Ovary (tissue), 9 donors: Measurements from ENCODE around the gene USP10. TPM values are rescaled to one million over a fixed set of nuclear protein-coding genes. Genes with fewer than 3 reads are reported as not detected.

Source experiments
- DNase-seq, 5 donors: peaks; one replicate each; pipeline ENCODE4 v3.0.0-alpha.2; 2019 to 2020
- H3K27ac ChIP-seq, 2 donors: fragments of 200-600 bp; one replicate each; pipeline versions ENCODE4 v1.5.1 to v1.8.0; 2019 to 2022
- H3K27me3 ChIP-seq: fragments of 200-600 bp; one replicate; pipeline ENCODE4 v1.8.0; 2022
- H3K36me3 ChIP-seq: fragments of 200-600 bp; sonication (generic); one replicate; pipeline ENCODE4 v1.5.1; 2019
- H3K4me1 ChIP-seq: one replicate; pipeline ENCODE4 v1.8.1; 2013; ENCODE audit warnings: mild to moderate bottlenecking, moderate library complexity; ENCODE audit not compliant: insufficient read depth
- H3K4me3 ChIP-seq: fragments of 200-600 bp; sonication (generic); one replicate; pipeline ENCODE4 v1.5.1; 2017
- H3K9me3 ChIP-seq, 2 donors: fragments of 200-600 bp in 1 of 2; sonication (generic) in 1 of 2; one replicate each; pipeline versions ENCODE4 v1.5.1 to v1.8.1; 2013 to 2019; ENCODE audit warnings: mild to moderate bottlenecking in 1 of 2, moderate library complexity in 1 of 2
- EP300 ChIP-seq: sonication (generic); formaldehyde crosslinking; IDR thresholded peaks from one replicate; pipeline ENCODE4 v1.6.1; 2017; ENCODE audit warnings: antibody characterized with exemption
- POLR2A ChIP-seq: fragments of 450-650 bp; IDR thresholded peaks from one replicate; pipeline ENCODE4 v1.6.1; 2017; ENCODE audit warnings: antibody characterized with exemption, mild to moderate bottlenecking, moderate library complexity
- WGBS, 3 donors: extraction: QIAGEN DNeasy Blood & Tissue Kit in 1 of 3; methylation state at CpG; one replicate each; pipeline versions ENCODE4 v1.1.5 to v1.1.7; 2013 to 2017; 5-methylcytosine and 5-hydroxymethylcytosine counted together
- intact Hi-C, 4 donors: fragments of 100-400 bp; cut with DNase I; formaldehyde crosslinking; loops; one replicate each; pipeline versions ENCODE4 v1.11.0 to v1.15.1; 2022 to 2023
- polyA plus RNA-seq, 2 donors: library from polyadenylated mRNA; stranded (reverse); fragments of 200-250 nt in 1 of 2; fragments of 350-450 nt in 1 of 2; fragmentation: Illumina TruSeq in 1 of 2; extraction: RNeasy Lipid Tissue Mini Kit (QIAGEN cat#74804) in 1 of 2; gene quantifications; one replicate each; pipeline ENCODE4 v1.2.3, GENCODE V29; 2013 to 2014
- total RNA-seq, 7 donors: library from RNA; depleted of rRNA in 2 of 7; stranded (reverse); fragments of >200 nt in 2 of 7; fragmentation: NEBNext Ultra II Directional in 3 of 7; extraction: Animal tissue kit (Norgen Biotek cat#: 25700) in 3 of 7; gene quantifications; one replicate each; pipeline versions ENCODE4 v1.1.0 to v1.2.4, GENCODE V29; 2016 to 2023
- TF ChIP-seq, protein P1 (sequence below), 3 donors: fragments of 450-650 bp in 2 of 3; fragments of 200-600 bp in 1 of 3; IDR thresholded peaks; one replicate each; pipeline versions ENCODE4 v1.5.1 to v1.8.0; 2016 to 2022; ENCODE audit warnings: antibody characterized with exemption in 3 of 3, mild to moderate bottlenecking in 1 of 3
- donor health status: DM: no; HTN: no; CAD: no; lungs with moderate emphysema.
- donor health status: DM: no; HTN: no; CAD: no.
- donor health status: Bipolar disorder and iron deficiency.
- donor health status: DM: yes; HTN: yes; CAD: no.
- donor health status: DM: no; HTN: no; CAD: no.
- donor health status: DM: yes; HTN: yes; CAD: no.

Gene USP10
- total and polyA plus RNA-seq, 9 donors, result 24.6 to 98.8 (median 71.4) TPM

DNA sequence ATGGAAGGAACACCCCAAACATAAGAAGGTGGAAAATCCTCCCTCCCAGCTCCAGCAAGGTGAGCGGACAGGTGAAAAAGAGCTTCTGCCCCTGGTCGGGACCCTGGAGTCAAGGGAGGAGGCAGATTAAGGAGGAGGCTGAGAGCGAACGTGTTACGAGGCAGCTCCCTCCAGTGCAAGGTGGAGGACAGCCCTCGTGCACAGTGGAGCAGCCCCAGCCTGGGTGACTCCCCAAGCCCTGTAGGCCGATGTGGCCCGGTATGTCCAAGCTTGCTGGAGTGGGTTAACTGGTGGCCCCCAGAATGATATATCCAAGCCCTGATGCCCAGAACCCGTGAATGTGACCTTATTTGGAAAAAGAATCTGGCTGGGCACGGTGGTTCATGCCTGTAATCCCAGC, 104.5 kb downstream of the USP10 start:
- intact Hi-C loops, result no loop called here
- no peaks in the 10 kb centered on the region for H3K27me3 ChIP-seq
- no peaks in the 10 kb centered on the region for H3K9me3 ChIP-seq
- TF ChIP-seq EP300, result no peak
- TF ChIP-seq POLR2A, result no peak
- TF ChIP-seq, protein P1, sequence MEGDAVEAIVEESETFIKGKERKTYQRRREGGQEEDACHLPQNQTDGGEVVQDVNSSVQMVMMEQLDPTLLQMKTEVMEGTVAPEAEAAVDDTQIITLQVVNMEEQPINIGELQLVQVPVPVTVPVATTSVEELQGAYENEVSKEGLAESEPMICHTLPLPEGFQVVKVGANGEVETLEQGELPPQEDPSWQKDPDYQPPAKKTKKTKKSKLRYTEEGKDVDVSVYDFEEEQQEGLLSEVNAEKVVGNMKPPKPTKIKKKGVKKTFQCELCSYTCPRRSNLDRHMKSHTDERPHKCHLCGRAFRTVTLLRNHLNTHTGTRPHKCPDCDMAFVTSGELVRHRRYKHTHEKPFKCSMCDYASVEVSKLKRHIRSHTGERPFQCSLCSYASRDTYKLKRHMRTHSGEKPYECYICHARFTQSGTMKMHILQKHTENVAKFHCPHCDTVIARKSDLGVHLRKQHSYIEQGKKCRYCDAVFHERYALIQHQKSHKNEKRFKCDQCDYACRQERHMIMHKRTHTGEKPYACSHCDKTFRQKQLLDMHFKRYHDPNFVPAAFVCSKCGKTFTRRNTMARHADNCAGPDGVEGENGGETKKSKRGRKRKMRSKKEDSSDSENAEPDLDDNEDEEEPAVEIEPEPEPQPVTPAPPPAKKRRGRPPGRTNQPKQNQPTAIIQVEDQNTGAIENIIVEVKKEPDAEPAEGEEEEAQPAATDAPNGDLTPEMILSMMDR (IDR thresholded peaks at IDR 0.05), result no peak
- H3K27ac ChIP-seq, result no peak overlapping the region
- DNase-seq, result no peak
- no peak overlapping the region for H3K4me3 ChIP-seq
- no peaks in the 10 kb centered on the region for H3K36me3 ChIP-seq
- WGBS, 3 donors, result 87 to 91% (median 89%) methylated on average over 10 of the region's 10 CpGs
- no peaks in the 10 kb centered on the region for H3K4me1 ChIP-seq

DNA sequence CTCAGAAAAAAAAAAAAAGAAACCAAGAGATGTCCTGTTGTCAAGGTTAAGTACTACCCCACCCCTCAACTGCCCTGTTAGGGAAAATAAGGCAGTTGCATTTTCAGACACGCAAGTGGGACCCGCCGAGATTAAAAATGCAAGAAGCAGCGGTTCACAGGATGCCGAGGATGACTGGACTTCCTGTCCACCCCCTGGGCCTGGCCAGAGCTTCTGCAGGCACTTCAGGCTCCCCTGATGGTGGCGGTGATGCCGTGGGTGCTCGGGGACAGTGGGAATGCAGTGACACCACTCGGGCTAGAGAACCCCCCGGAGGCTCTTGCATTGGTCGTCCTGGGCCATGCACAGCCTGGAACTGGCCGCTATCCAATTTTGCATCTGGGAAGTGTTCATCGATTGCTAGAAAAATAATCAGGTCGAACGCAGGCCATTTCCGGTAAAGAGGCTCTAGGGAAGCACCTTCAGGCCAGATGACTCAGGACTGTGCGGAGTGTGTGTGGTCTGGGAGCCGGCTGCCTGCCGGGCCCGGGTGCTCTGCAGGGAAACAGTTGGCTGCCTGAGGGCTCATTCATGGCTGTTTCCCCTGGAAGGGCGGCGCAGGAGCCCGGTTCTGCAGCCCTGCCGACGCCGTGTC, 106.6 kb downstream of the USP10 start:
- Histone ChIP-seq H3K27ac (no peak overlapping the region), H3K9me3 (no peaks in the 10 kb centered on the region), H3K4me1 (no peaks in the 10 kb centered on the region), H3K4me3 (no peak overlapping the region), H3K36me3 (no peaks in the 10 kb centered on the region), H3K27me3 (no peaks in the 10 kb centered on the region)
- TF ChIP-seq POLR2A (no peak), EP300 (no peak)
- TF ChIP-seq, protein P1 (IDR thresholded peaks at IDR 0.05), result no peak
- intact Hi-C loops, result no loop called here
- 54 to 71% (median 59%) methylated on average over 25 to 26 of the region's 26 CpGs for WGBS, 3 donors
- peak in 1 of 5 donors; percentile 17 for DNase-seq

DNA sequence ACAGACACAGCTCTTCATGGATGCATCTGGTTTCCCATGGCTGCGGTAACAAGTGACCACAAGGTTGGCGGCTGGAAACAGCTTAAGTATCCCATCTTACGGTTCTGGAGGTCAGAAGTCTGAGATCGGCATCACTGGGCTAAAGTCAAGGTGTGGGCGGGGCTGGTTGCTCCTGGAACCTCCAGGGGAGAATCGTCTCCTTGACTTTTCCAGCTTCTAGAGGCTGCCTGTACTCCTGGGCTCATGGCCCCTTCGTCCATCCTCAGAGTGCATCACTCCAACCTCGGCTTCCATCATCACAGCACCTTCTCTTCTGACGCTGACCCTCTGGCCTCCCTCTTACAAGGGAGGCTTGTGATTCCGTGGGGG, 107.1 kb downstream of the USP10 start:
- Histone ChIP-seq H3K4me3 (no peak overlapping the region), H3K4me1 (no peaks in the 10 kb centered on the region), H3K9me3 (no peaks in the 10 kb centered on the region), H3K27ac (no peak overlapping the region), H3K36me3 (no peaks in the 10 kb centered on the region), H3K27me3 (no peaks in the 10 kb centered on the region)
- DNase-seq, result no peak
- 90 to 94% (median 94%) methylated on average over 10 of the region's 10 CpGs for WGBS, 3 donors
- TF ChIP-seq EP300 (no peak), POLR2A (no peak)
- TF ChIP-seq, protein P1 (IDR thresholded peaks at IDR 0.05), result no peak
- intact Hi-C loops, result no loop called here

DNA sequence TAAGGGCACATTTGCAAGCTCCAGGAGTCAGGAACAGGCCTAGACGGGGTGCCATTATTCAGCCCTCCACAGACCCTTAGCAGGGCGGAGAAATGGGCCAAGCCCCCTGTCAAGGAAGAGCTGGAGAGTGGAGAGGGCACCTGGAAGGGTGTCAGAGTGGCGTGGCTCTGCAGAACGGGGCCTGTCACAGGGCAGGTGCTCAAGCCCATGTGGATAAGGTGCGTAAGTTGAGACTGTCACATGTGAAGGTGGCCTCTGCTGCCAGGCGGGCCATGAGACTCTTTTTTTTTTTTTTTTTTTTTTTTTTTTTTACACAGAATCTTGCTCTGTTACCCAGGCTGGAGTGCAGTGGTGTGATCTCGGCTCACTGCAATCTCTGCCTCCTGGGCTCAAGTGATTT, 108.0 kb downstream of the USP10 start:
- no peaks in the 10 kb centered on the region for H3K36me3 ChIP-seq
- no peaks in the 10 kb centered on the region for H3K27me3 ChIP-seq
- H3K4me1 ChIP-seq, result no peaks in the 10 kb centered on the region
- no peak overlapping the region for H3K27ac ChIP-seq
- intact Hi-C loops, result no loop called here
- DNase-seq, result peak in 1 of 5 donors; percentile 12
- no peaks in the 10 kb centered on the region for H3K9me3 ChIP-seq
- H3K4me3 ChIP-seq, result no peak overlapping the region
- 91 to 94% (median 93%) methylated on average over 7 of the region's 7 CpGs for WGBS, 3 donors
- TF ChIP-seq EP300, result no peak
- TF ChIP-seq POLR2A, result no peak
- TF ChIP-seq, protein P1 (IDR thresholded peaks at IDR 0.05), result no peak
